Jurkat, Clone E6-1 (cell line): ENCODE data around the gene CHCHD3.

Source experiments
- DNase-seq: peaks from one replicate; pipeline ENCODE4 v3.0.0-alpha.2; 2011; ENCODE audit warnings: low read depth, low spot score
- H3K4me3 ChIP-seq: 2 replicates; pipeline ENCODE4 v1.5.1; 2011; ENCODE audit warnings: mild to moderate bottlenecking, low read length, control low read depth, moderate library complexity

CHCHD3 gene

GRCh38 chr7:133082390-133082766, 488 bp upstream of the CHCHD3 start:
- DNase-seq = no peak
- H3K4me3 ChIP-seq = peak overlapping the region; percentile 94

- no peak for DNase-seq
- peak overlapping the region; percentile 94 for H3K4me3 ChIP-seq
Measured at GRCh38 chr7:133081119-133081598, 731 bp downstream of the CHCHD3 start.

- no peak overlapping the region for H3K4me3 ChIP-seq
- DNase-seq = no peak
Measured at GRCh38 chr7:133079296-133079695, 2.6 kb downstream of the CHCHD3 start.

GRCh38 chr7:133077394-133077793, 4.5 kb downstream of the CHCHD3 start:
- no peak overlapping the region for H3K4me3 ChIP-seq

GRCh38 chr7:133076142-133076541, 5.7 kb downstream of the CHCHD3 start:
- no peak for DNase-seq
- no peak overlapping the region for H3K4me3 ChIP-seq

More at GRCh38 chr7:133077394-133077793, 4.5 kb downstream of the CHCHD3 start:
- DNase-seq = no peak

- DNase-seq = no peak
- no peak overlapping the region for H3K4me3 ChIP-seq
Measured at GRCh38 chr7:133071506-133071905, 10.4 kb downstream of the CHCHD3 start.

GRCh38 chr7:133070562-133070961, 11.3 kb downstream of the CHCHD3 start:
- H3K4me3 ChIP-seq = no peak overlapping the region
- no peak for DNase-seq

- H3K4me3 ChIP-seq = no peak overlapping the region
- no peak for DNase-seq
Measured at GRCh38 chr7:133065301-133065700, 16.6 kb downstream of the CHCHD3 start.

GRCh38 chr7:133064082-133064820, 17.6 kb downstream of the CHCHD3 start:
- H3K4me3 ChIP-seq = no peak overlapping the region
- DNase-seq = no peak

GRCh38 chr7:133061792-133062191, 20.1 kb downstream of the CHCHD3 start:
- DNase-seq = no peak
- no peak overlapping the region for H3K4me3 ChIP-seq

GRCh38 chr7:133061357-133061756, 20.5 kb downstream of the CHCHD3 start:
- no peak for DNase-seq
- H3K4me3 ChIP-seq = no peak overlapping the region

GRCh38 chr7:133060004-133060403, 21.9 kb downstream of the CHCHD3 start:
- no peak overlapping the region for H3K4me3 ChIP-seq
- DNase-seq = no peak

GRCh38 chr7:133059263-133059662, 22.6 kb downstream of the CHCHD3 start:
- no peak for DNase-seq
- no peak overlapping the region for H3K4me3 ChIP-seq

- no peak overlapping the region for H3K4me3 ChIP-seq
- DNase-seq = no peak
Measured at GRCh38 chr7:133056370-133057238, 25.3 kb downstream of the CHCHD3 start.

- no peak overlapping the region for H3K4me3 ChIP-seq
- DNase-seq = no peak
Measured at GRCh38 chr7:133054162-133054840, 27.6 kb downstream of the CHCHD3 start.

GRCh38 chr7:133053321-133053891, 28.5 kb downstream of the CHCHD3 start:
- no peak overlapping the region for H3K4me3 ChIP-seq
- no peak for DNase-seq

- no peak overlapping the region for H3K4me3 ChIP-seq
- DNase-seq = no peak
Measured at GRCh38 chr7:133052826-133053225, 29.1 kb downstream of the CHCHD3 start.

GRCh38 chr7:133052401-133052756, 29.5 kb downstream of the CHCHD3 start:
- H3K4me3 ChIP-seq = no peak overlapping the region
- no peak for DNase-seq

- H3K4me3 ChIP-seq = no peak overlapping the region
- no peak for DNase-seq
Measured at GRCh38 chr7:133051719-133052400, 30.0 kb downstream of the CHCHD3 start.
